ENCODE results near the gene ECE1.

GRCh38 chr1:21192871-21193270, 97.4 kb downstream of the ECE1 start:
- no peak for TF ChIP-seq EZH2 (IDR thresholded peaks at IDR 0.05; ENCODE audit: insufficient read depth, poor library complexity, severe bottlenecking)
- no peak for TF ChIP-seq EZH2phosphoT487 (IDR thresholded peaks at IDR 0.05; ENCODE audit: insufficient read depth, low read depth)
